IMR-90 (cell line): Measurements from ENCODE around the gene LCN10. TPM values are rescaled to one million over a fixed set of nuclear protein-coding genes. Genes with fewer than 3 reads are reported as not detected.

ENCODE experiments used
- ATAC-seq: fragments of 200-7000 bp; cut with Tn5 transposase; 2 replicates; pipeline ENCODE4 v1.9.1; 2020; ENCODE audit warnings: low read depth, mild to moderate bottlenecking, moderate library complexity
- BruUV-seq: library from RNA; stranded (reverse); fragments of 400-500 nt; replicated peaks from 2 replicates; lab custom pipeline; 2021; lab: Mats Ljungman, UMichigan
- CTCF ChIA-PET: fragments of 300-600 bp; formaldehyde crosslinking; extraction: SDS; loops from one replicate; lab custom pipeline; 2021; ENCODE audit warnings: antibody characterized with exemption; lab: Yijun Ruan, JAX
- POLR2A ChIA-PET: fragments of 300-600 bp; sonication (Branson Sonifier 250); formaldehyde crosslinking; loops from one replicate; lab custom pipeline; 2022; ENCODE audit warnings: antibody characterized with exemption; ENCODE audit not compliant: unreplicated experiment; lab: Charles Lee
- DNase-seq: peaks from one replicate; pipeline ENCODE4 v3.0.0; 2013
- H2AFZ ChIP-seq: replicated peaks from 2 replicates; pipeline ENCODE3; 2013; ENCODE audit warnings: low read length, mild to moderate bottlenecking; ENCODE audit not compliant: poor library complexity
- H2AK5ac ChIP-seq: 2 replicates; pipeline ENCODE4 v1.6.1; 2013; ENCODE audit warnings: low read depth, low read length, inconsistent platforms
- H2AK9ac ChIP-seq: replicated peaks from 2 replicates; pipeline ENCODE3; 2013; ENCODE audit warnings: mild to moderate bottlenecking, low read depth, low read length, moderate library complexity; ENCODE audit not compliant: poor library complexity
- H2BK120ac ChIP-seq: 2 replicates; pipeline ENCODE4 v1.6.1; 2013; ENCODE audit warnings: low read depth, low read length, inconsistent platforms
- H2BK15ac ChIP-seq: 3 replicates; pipeline ENCODE4 v1.6.1; 2013; ENCODE audit warnings: low read depth, low read length, inconsistent platforms
- H2BK20ac ChIP-seq: 2 replicates; pipeline ENCODE4 v1.6.1; 2013; ENCODE audit warnings: low read depth, mild to moderate bottlenecking, inconsistent platforms, low read length, moderate library complexity
- H2BK5ac ChIP-seq: 2 replicates; pipeline ENCODE4 v1.6.1; 2013; ENCODE audit warnings: mild to moderate bottlenecking, low read depth, low read length, inconsistent platforms; ENCODE audit not compliant: poor library complexity, severe bottlenecking
- H3K14ac ChIP-seq: replicated peaks from 2 replicates; pipeline ENCODE4 v1.6.1; 2013; ENCODE audit warnings: low read depth, low read length, inconsistent platforms
- H3K18ac ChIP-seq: 2 replicates; pipeline ENCODE4 v1.6.1; 2013; ENCODE audit warnings: low read depth, low read length, control low read depth
- H3K23ac ChIP-seq: 2 replicates; pipeline ENCODE4 v1.6.1; 2013; ENCODE audit warnings: low read depth, low read length, inconsistent platforms
- H3K27ac ChIP-seq: 2 replicates; pipeline ENCODE4 v1.5.1; 2013; ENCODE audit warnings: mild to moderate bottlenecking, control low read depth, low read length; ENCODE audit not compliant: insufficient read depth
- H3K27me3 ChIP-seq: 2 replicates; pipeline ENCODE4 v1.6.1; 2013; ENCODE audit warnings: low read length; ENCODE audit not compliant: control insufficient read depth, insufficient read depth
- H3K36me3 ChIP-seq: 2 replicates; pipeline ENCODE4 v1.6.1; 2013; ENCODE audit warnings: low read length, mixed read lengths; ENCODE audit not compliant: control insufficient read depth, insufficient read depth
- H3K4ac ChIP-seq: 2 replicates; pipeline ENCODE4 v1.6.1; 2013; ENCODE audit warnings: low read depth, low read length, inconsistent platforms
- H3K4me1 ChIP-seq: 2 replicates; pipeline ENCODE4 v1.6.1; 2013; ENCODE audit warnings: low read length, mixed read lengths; ENCODE audit not compliant: control insufficient read depth, insufficient read depth
- H3K4me2 ChIP-seq: 2 replicates; pipeline ENCODE4 v1.6.1; 2013; ENCODE audit warnings: low read depth, mild to moderate bottlenecking, control low read depth, low read length, moderate library complexity
- H3K4me3 ChIP-seq: 2 replicates; pipeline ENCODE4 v1.5.1; 2013; ENCODE audit warnings: low read depth, mild to moderate bottlenecking, control low read depth, low read length, moderate library complexity; ENCODE audit not compliant: insufficient read depth
- H3K56ac ChIP-seq: 2 replicates; pipeline ENCODE4 v1.6.1; 2013; ENCODE audit warnings: low read length, inconsistent platforms; ENCODE audit not compliant: insufficient read depth; ENCODE audit errors: extremely low read depth
- H3K79me1 ChIP-seq, 2 experiments: 2 replicates each; pipeline ENCODE4 v1.6.1; 2013; ENCODE audit warnings: low read length in 2 of 2, inconsistent platforms in 1 of 2, low read depth in 1 of 2
- H3K9ac ChIP-seq: 2 replicates; pipeline ENCODE4 v1.6.1; 2013; ENCODE audit warnings: low read depth, low read length, control low read depth
- H3K9me1 ChIP-seq: 2 replicates; pipeline ENCODE4 v1.6.1; 2013; ENCODE audit warnings: low read length, inconsistent platforms; ENCODE audit not compliant: insufficient read depth
- H3K9me3 ChIP-seq: 2 replicates; pipeline ENCODE4 v1.6.1; 2013; ENCODE audit warnings: low read length; ENCODE audit not compliant: control insufficient read depth, insufficient read depth
- H4K20me1 ChIP-seq: 2 replicates; pipeline ENCODE4 v1.6.1; 2013; ENCODE audit warnings: low read length, inconsistent platforms; ENCODE audit not compliant: insufficient read depth
- H4K5ac ChIP-seq: 2 replicates; pipeline ENCODE4 v1.6.1; 2013; ENCODE audit warnings: mild to moderate bottlenecking, low read depth, low read length, control low read depth
- H4K8ac ChIP-seq, 2 experiments: 2 replicates each; pipeline ENCODE4 v1.6.1; 2013; ENCODE audit warnings: low read depth in 2 of 2, low read length in 2 of 2, control low read depth in 1 of 2, inconsistent platforms in 1 of 2
- H4K91ac ChIP-seq: 2 replicates; pipeline ENCODE4 v1.6.1; 2013; ENCODE audit warnings: low read depth, low read length, inconsistent platforms; ENCODE audit not compliant: insufficient read depth
- CEBPB ChIP-seq: IDR thresholded peaks from 2 replicates; pipeline ENCODE4 v1.6.1; 2012; ENCODE audit warnings: low read depth, low read length, improper control_type of control experiment
- CHD1 ChIP-seq: IDR thresholded peaks from 2 replicates; pipeline ENCODE4 v1.6.1; 2012; ENCODE audit warnings: low read depth, low read length, improper control_type of control experiment
- FOS ChIP-seq: fragments of 150-350 bp; IDR thresholded peaks from 2 replicates; pipeline ENCODE4 v1.6.1; 2016; ENCODE audit warnings: low read depth, low read length
- MAFK ChIP-seq: IDR thresholded peaks from 2 replicates; pipeline ENCODE4 v1.6.1; 2012; ENCODE audit warnings: low read depth, low read length, improper control_type of control experiment
- MAZ ChIP-seq: IDR thresholded peaks from 2 replicates; pipeline ENCODE4 v1.6.1; 2012; ENCODE audit warnings: low read depth, mild to moderate bottlenecking, low read length, improper control_type of control experiment, moderate library complexity, borderline replicate concordance
- MXI1 ChIP-seq: IDR thresholded peaks from 2 replicates; pipeline ENCODE4 v1.6.1; 2012; ENCODE audit warnings: low read depth, mild to moderate bottlenecking, low read length, moderate library complexity, borderline replicate concordance
- NFE2L2 ChIP-seq: fragments of 150-350 bp; IDR thresholded peaks from 2 replicates; pipeline ENCODE4 v1.6.1; 2016; ENCODE audit warnings: low read depth, mild to moderate bottlenecking, low read length
- RCOR1 ChIP-seq: IDR thresholded peaks from 2 replicates; pipeline ENCODE4 v1.6.1; 2012; ENCODE audit warnings: mild to moderate bottlenecking, low read length, improper control_type of control experiment; ENCODE audit not compliant: insufficient replicate concordance
- WGBS, 2 experiments: methylation state at CpG; one replicate each; pipeline versions ENCODE4 v1.1.5 to v1.1.7; 2013; ENCODE audit warnings: missing lambda C conversion rate in 2 of 2; ENCODE audit not compliant: insufficient read length in 1 of 2; ENCODE audit errors: extremely low coverage in 2 of 2; 5-methylcytosine and 5-hydroxymethylcytosine counted together
- dilution Hi-C: fragments of 300-500 bp; cut with HindIII; formaldehyde crosslinking; loops from one replicate; pipeline ENCODE4 v1.14.3; 2018; ENCODE audit warnings: low sequenced_read_pairs; ENCODE audit not compliant: unreplicated experiment
- in situ Hi-C: fragments of 300-500 bp; cut with MboI; formaldehyde crosslinking; loops from 3 replicates; pipeline ENCODE4 v1.14.3; 2019; ENCODE audit warnings: low sequenced_read_pairs, inconsistent platforms, mixed read lengths
- intact Hi-C: fragments of 100-400 bp; cut with micrococcal nuclease; formaldehyde crosslinking; loops from 2 replicates; pipeline ENCODE4 v1.10.0; 2022
- polyA plus RNA-seq, 3 experiments: library from polyadenylated mRNA; depleted of rRNA; stranded (reverse); fragments of >200 nt; gene quantifications; 2 replicates each; pipeline ENCODE4 v1.2.3, GENCODE V29; 2012; ENCODE audit warnings: low replicate concordance in 1 of 3
- total RNA-seq: library from RNA; depleted of rRNA; stranded (reverse); fragments of >200 nt; gene quantifications from 2 replicates; pipeline ENCODE4 v1.2.3, GENCODE V29; 2012
- TF ChIP-seq, protein P1 (sequence below): fragments of 150-350 bp; IDR thresholded peaks from 2 replicates; pipeline ENCODE4 v1.6.1; 2017; ENCODE audit warnings: mild to moderate bottlenecking, antibody characterized with exemption, low read length, low read depth
- TF ChIP-seq, protein P2 (sequence below): conservative IDR thresholded peaks from 2 replicates; pipeline ENCODE4 v1.5.1; 2012; ENCODE audit warnings: mild to moderate bottlenecking, low read depth, low read length, improper control_type of control experiment
- TF ChIP-seq, protein P3 (sequence below): fragments of 150-350 bp; IDR thresholded peaks from 2 replicates; pipeline ENCODE4 v1.6.1; 2016; ENCODE audit warnings: low read depth, mild to moderate bottlenecking, low read length, moderate library complexity, borderline replicate concordance

LCN10 gene
- total and polyA plus RNA-seq, 2 of the 4 experiments (the other 2 are of a cell fraction): not detected

DNA sequence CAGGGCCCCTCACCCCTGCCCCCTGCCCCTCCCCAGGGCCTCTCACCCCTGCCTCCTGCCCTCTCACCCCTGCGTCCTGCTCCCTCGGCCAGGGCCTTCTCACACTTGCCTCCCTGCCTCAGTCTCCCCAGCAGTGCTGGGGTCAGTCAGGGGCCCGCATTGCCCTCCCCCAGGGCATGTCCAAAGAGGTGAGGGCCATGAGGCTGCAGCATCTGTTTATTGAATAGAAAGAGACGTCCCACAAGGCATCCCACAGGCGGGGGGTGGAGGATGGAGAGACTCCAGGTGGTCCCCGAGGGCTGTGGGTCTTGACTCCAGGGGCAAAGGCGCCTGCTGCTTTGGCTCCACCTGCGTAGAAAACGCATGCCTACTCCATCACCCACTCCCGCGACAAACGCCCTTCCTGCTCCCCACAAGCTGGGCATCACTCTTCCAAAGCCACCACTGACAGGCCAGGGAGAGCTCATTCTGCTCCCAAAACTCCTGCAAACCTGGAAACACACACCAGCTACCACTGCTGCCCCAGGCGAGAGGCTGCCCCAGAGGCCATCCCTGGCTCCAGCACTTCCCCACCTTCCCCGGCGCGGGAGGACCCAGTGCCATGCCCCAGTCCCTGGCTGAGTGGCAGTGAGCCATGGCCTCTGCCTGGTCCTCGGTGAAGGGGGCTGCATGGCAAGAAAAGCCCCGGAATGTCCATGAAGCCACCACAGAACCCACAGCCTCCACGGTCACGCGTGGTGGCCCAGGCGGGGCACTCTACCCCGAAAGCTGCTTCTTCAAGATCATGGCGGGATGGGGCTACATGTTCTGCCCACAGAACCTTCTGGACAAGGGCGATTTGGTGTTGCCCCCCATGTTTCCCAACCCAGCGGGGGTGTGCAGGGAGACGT lies 16.9 kb upstream of the LCN10 start:
- dilution Hi-C loops: no loop called here
- 80% methylated on average over 9 of the region's 27 CpGs; no CpG with 5 or more reads in 1 of the 2 experiments for WGBS, 2 experiments
- no peak overlapping the region for H2AK5ac ChIP-seq

More for the DNA sequence above, 16.9 kb upstream of the LCN10 start:
- no peak overlapping the region for H2AK9ac ChIP-seq
- no peak overlapping the region for H2AFZ ChIP-seq
- no peak for ATAC-seq
- H4K8ac ChIP-seq: no peak overlapping the region
- intact Hi-C loops (no loop called here), in situ Hi-C loops (no loop called here)
- no peak overlapping the region for H4K5ac ChIP-seq
- H3K36me3 ChIP-seq: no peaks in the 10 kb centered on the region
- H3K9me3 ChIP-seq: peaks cover 12% of the 10 kb centered on the region
- H3K14ac ChIP-seq: no peak overlapping the region
- no peaks in the 10 kb centered on the region for H3K79me1 ChIP-seq
- TF ChIP-seq CEBPB: no peak
- TF ChIP-seq, protein P1, sequence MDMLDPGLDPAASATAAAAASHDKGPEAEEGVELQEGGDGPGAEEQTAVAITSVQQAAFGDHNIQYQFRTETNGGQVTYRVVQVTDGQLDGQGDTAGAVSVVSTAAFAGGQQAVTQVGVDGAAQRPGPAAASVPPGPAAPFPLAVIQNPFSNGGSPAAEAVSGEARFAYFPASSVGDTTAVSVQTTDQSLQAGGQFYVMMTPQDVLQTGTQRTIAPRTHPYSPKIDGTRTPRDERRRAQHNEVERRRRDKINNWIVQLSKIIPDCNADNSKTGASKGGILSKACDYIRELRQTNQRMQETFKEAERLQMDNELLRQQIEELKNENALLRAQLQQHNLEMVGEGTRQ: no peak
- TF ChIP-seq, protein P2, sequence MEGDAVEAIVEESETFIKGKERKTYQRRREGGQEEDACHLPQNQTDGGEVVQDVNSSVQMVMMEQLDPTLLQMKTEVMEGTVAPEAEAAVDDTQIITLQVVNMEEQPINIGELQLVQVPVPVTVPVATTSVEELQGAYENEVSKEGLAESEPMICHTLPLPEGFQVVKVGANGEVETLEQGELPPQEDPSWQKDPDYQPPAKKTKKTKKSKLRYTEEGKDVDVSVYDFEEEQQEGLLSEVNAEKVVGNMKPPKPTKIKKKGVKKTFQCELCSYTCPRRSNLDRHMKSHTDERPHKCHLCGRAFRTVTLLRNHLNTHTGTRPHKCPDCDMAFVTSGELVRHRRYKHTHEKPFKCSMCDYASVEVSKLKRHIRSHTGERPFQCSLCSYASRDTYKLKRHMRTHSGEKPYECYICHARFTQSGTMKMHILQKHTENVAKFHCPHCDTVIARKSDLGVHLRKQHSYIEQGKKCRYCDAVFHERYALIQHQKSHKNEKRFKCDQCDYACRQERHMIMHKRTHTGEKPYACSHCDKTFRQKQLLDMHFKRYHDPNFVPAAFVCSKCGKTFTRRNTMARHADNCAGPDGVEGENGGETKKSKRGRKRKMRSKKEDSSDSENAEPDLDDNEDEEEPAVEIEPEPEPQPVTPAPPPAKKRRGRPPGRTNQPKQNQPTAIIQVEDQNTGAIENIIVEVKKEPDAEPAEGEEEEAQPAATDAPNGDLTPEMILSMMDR: no peak
- no peak for TF ChIP-seq FOS
- TF ChIP-seq RCOR1: no peak
- TF ChIP-seq, protein P3, sequence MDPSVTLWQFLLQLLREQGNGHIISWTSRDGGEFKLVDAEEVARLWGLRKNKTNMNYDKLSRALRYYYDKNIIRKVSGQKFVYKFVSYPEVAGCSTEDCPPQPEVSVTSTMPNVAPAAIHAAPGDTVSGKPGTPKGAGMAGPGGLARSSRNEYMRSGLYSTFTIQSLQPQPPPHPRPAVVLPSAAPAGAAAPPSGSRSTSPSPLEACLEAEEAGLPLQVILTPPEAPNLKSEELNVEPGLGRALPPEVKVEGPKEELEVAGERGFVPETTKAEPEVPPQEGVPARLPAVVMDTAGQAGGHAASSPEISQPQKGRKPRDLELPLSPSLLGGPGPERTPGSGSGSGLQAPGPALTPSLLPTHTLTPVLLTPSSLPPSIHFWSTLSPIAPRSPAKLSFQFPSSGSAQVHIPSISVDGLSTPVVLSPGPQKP: no peak
- no peak for TF ChIP-seq NFE2L2
- no peak for TF ChIP-seq MAFK
- no peak for TF ChIP-seq MXI1
- no peak for TF ChIP-seq MAZ
- no peak for TF ChIP-seq CHD1
- no peak overlapping the region for H3K4me2 ChIP-seq
- BruUV-seq: no TSS peak
- no peak overlapping the region for H2BK20ac ChIP-seq
- H2BK120ac ChIP-seq: no peak overlapping the region
- ChIA-PET CTCF (interaction anchor here (1.7 kb wide), 1 partner anchor 17 kb away, joined by 7 read pairs; no protein-coding TSS in a partner anchor), POLR2A (no interaction called here)
- no peaks in the 10 kb centered on the region for H3K9me1 ChIP-seq
- H3K56ac ChIP-seq: no peak overlapping the region
- H3K23ac ChIP-seq: no peak overlapping the region
- DNase-seq: no peak
- H3K4me3 ChIP-seq: no peak overlapping the region
- H3K27me3 ChIP-seq: no peaks in the 10 kb centered on the region; the same call in 1 of the 2 replicates
- H4K91ac ChIP-seq: no peak overlapping the region
- H4K20me1 ChIP-seq: no peaks in the 10 kb centered on the region
- no peak overlapping the region for H3K18ac ChIP-seq
- H2BK5ac ChIP-seq: no peak overlapping the region
- no peak overlapping the region for H3K9ac ChIP-seq
- H3K4ac ChIP-seq: no peak overlapping the region
- H2BK15ac ChIP-seq: no peak overlapping the region
- no peak overlapping the region for H3K27ac ChIP-seq
- no peaks in the 10 kb centered on the region for H3K4me1 ChIP-seq
